SK-N-SH (cell line): ENCODE results near the gene MAPK6. TPM values are rescaled to one million over a fixed set of nuclear protein-coding genes. Genes with fewer than 3 reads are reported as not detected.

Source experiments
- CTCF ChIA-PET: fragments of 300-600, 350-600 bp; formaldehyde crosslinking; extraction: SDS; loops from one replicate; lab custom pipeline; 2021; lab: Yijun Ruan, JAX
- POLR2A ChIA-PET: fragments of 350-600 bp; sonication (Branson Sonifier 250); formaldehyde crosslinking; extraction: SDS; loops from one replicate; lab custom pipeline; 2020; ENCODE audit warnings: antibody characterized with exemption, inconsistent platforms; lab: Yijun Ruan, JAX
- DNase-seq: peaks from one replicate; pipeline ENCODE4 v3.0.0; 2012
- H2AFZ ChIP-seq: fragments of 200-600 bp; sonication (generic); 2 replicates; pipeline ENCODE4 v1.8.1; 2016; ENCODE audit warnings: antibody characterized with exemption, mild to moderate bottlenecking, low read depth
- H3F3A ChIP-seq: fragments of 200-600 bp; sonication (generic); replicated peaks from 2 replicates; pipeline ENCODE3; 2016; ENCODE audit warnings: antibody characterized with exemption, mild to moderate bottlenecking; ENCODE audit not compliant: insufficient read depth
- H3K27ac ChIP-seq, 2 experiments: fragments of 200-500 bp in 1 of 2; fragments of 200-600 bp in 1 of 2; sonication (Bioruptor generic) in 1 of 2; sonication (generic), shearing (Covaris generic) in 1 of 2; 2 replicates each; pipeline versions ENCODE4 v1.5.1 to v1.6.1; 2014 to 2016; ENCODE audit warnings: low read depth in 2 of 2, inconsistent platforms in 1 of 2, low read length in 1 of 2, mild to moderate bottlenecking in 1 of 2, mixed read lengths in 1 of 2
- H3K27me3 ChIP-seq: fragments of 200-600 bp; sonication (generic), shearing (Covaris generic); 2 replicates; pipeline ENCODE4 v1.6.1; 2016; ENCODE audit warnings: mixed run types; ENCODE audit not compliant: insufficient read depth
- H3K36me3 ChIP-seq, 2 experiments: fragments of 200-500 bp in 1 of 2; fragments of 200-600 bp in 1 of 2; sonication (Bioruptor generic) in 1 of 2; sonication (generic) in 1 of 2; replicated peaks in 1 of 2; 2 replicates each; pipeline versions ENCODE3 to v1.5.1; 2014 to 2016; ENCODE audit warnings: low read length in 1 of 2, mild to moderate bottlenecking in 1 of 2; ENCODE audit not compliant: insufficient read depth in 2 of 2, control insufficient read depth in 1 of 2
- H3K4me1 ChIP-seq, 2 experiments: fragments of 200-500 bp in 1 of 2; fragments of 200-600 bp in 1 of 2; sonication (Bioruptor generic) in 1 of 2; sonication (generic), shearing (Covaris generic) in 1 of 2; 2 replicates each; pipeline versions ENCODE4 v1.5.1 to v1.6.1; 2014 to 2016; ENCODE audit warnings: low read depth in 1 of 2, low read length in 1 of 2, mixed run types in 1 of 2; ENCODE audit not compliant: insufficient read depth in 2 of 2, control insufficient read depth in 1 of 2
- H3K4me2 ChIP-seq: fragments of 200-600 bp; sonication (generic), shearing (Covaris generic); 2 replicates; pipeline ENCODE4 v1.6.1; 2017; ENCODE audit warnings: mixed run types
- H3K4me3 ChIP-seq, 2 experiments: fragments of 200-500 bp in 1 of 2; fragments of 200-600 bp in 1 of 2; sonication (Bioruptor generic) in 1 of 2; sonication (generic), shearing (Covaris generic) in 1 of 2; 2 replicates each; pipeline versions ENCODE4 v1.5.1 to v1.8.1; 2014 to 2016; ENCODE audit warnings: low read depth in 2 of 2, inconsistent platforms in 1 of 2, low read length in 1 of 2, mild to moderate bottlenecking in 1 of 2, mixed read lengths in 1 of 2, moderate library complexity in 1 of 2
- H3K79me2 ChIP-seq: fragments of 200-600 bp; sonication (generic); 2 replicates; pipeline ENCODE4 v1.8.1; 2017; ENCODE audit warnings: mild to moderate bottlenecking; ENCODE audit not compliant: insufficient read depth
- H3K9ac ChIP-seq: fragments of 200-600 bp; sonication (generic); 2 replicates; pipeline ENCODE4 v1.6.1; 2017; ENCODE audit warnings: mixed run types
- H3K9me2 ChIP-seq: fragments of 200-600 bp; sonication (generic); 2 replicates; pipeline ENCODE4 v1.6.1; 2017; ENCODE audit warnings: mixed run types
- H3K9me3 ChIP-seq: fragments of 200-600 bp; sonication (generic); 2 replicates; pipeline ENCODE4 v1.6.1; 2017; ENCODE audit warnings: mixed run types, mild to moderate bottlenecking, moderate library complexity
- H4K20me1 ChIP-seq: fragments of 200-600 bp; sonication (generic); 2 replicates; pipeline ENCODE4 v1.6.1; 2017; ENCODE audit warnings: mild to moderate bottlenecking, mixed run types; ENCODE audit not compliant: insufficient read depth
- EZH2phosphoT487 ChIP-seq: fragments of 200-600 bp; sonication (generic); IDR thresholded peaks from 2 replicates; pipeline ENCODE4 v1.6.1; 2017; ENCODE audit warnings: low read depth, mixed run types, mild to moderate bottlenecking, antibody characterized with exemption, moderate library complexity, borderline replicate concordance
- GABPA ChIP-seq: IDR thresholded peaks from 2 replicates; pipeline ENCODE4 v1.4.0; 2012; ENCODE audit warnings: low read depth, mild to moderate bottlenecking
- GATA2 ChIP-seq: sonication (generic); formaldehyde crosslinking; IDR thresholded peaks from 2 replicates; pipeline ENCODE4 v1.5.0; 2020; ENCODE audit warnings: mild to moderate bottlenecking, missing genetic modification reagents
- IRF3 ChIP-seq: fragments of 150-350 bp; IDR thresholded peaks from 2 replicates; pipeline ENCODE4 v1.6.1; 2016; ENCODE audit warnings: mild to moderate bottlenecking, low read depth, low read length
- JUND ChIP-seq: IDR thresholded peaks from 2 replicates; pipeline ENCODE4 v1.4.0; 2012
- MXI1 ChIP-seq: IDR thresholded peaks from 2 replicates; pipeline ENCODE4 v1.6.1; 2012; ENCODE audit warnings: mild to moderate bottlenecking, low read depth, low read length, improper control_type of control experiment
- NRF1 ChIP-seq: IDR thresholded peaks from 2 replicates; pipeline ENCODE4 v1.6.1; 2012; ENCODE audit warnings: low read depth, mild to moderate bottlenecking, low read length
- RAD21 ChIP-seq: IDR thresholded peaks from 2 replicates; pipeline ENCODE4 v1.6.1; 2012; ENCODE audit warnings: mild to moderate bottlenecking, low read length
- REST ChIP-seq: IDR thresholded peaks from 2 replicates; pipeline ENCODE4 v1.6.1; 2012; ENCODE audit warnings: mild to moderate bottlenecking, low read depth, low read length, moderate library complexity
- TAF1 ChIP-seq: IDR thresholded peaks from 2 replicates; pipeline ENCODE4 v1.6.1; 2012; ENCODE audit warnings: low read depth, mild to moderate bottlenecking, low read length, moderate library complexity, borderline replicate concordance
- TCF12 ChIP-seq: IDR thresholded peaks from 2 replicates; pipeline ENCODE4 v1.4.0; 2012
- WGBS: methylation state at CpG from one replicate; pipeline ENCODE4 v1.1.6; 2017; ENCODE audit warnings: low lambda C conversion rate; 5-methylcytosine and 5-hydroxymethylcytosine counted together
- polyA plus RNA-seq, 3 experiments: library from polyadenylated mRNA; depleted of rRNA; stranded (reverse); fragments of >200 nt; gene quantifications; 2 replicates each; pipeline ENCODE4 v1.2.3, GENCODE V29; 2012

Gene MAPK6
- polyA plus RNA-seq, 1 of the 3 experiments (the other 2 are of a cell fraction) = 16.9 TPM

GRCh38 chr15:52018693-52019393 lies at the start of gene MAPK6 (continued):
- TF ChIP-seq REST (peak; percentile 57; the same call in 1 of the 2 replicates), JUND (no peak), RAD21 (no peak), NRF1 (peak; percentile 70), GATA2 (CRISPR knock-in tag) (no peak), MXI1 (peak; percentile 87), EZH2phosphoT487 (no peak), GABPA (no peak), TAF1 (peak; percentile 99)

GRCh38 chr15:51969728-51970127 lies 49.3 kb upstream of the MAPK6 start:
- H3K4me2 ChIP-seq = peak overlapping the region; percentile 74
- H3K9me3 ChIP-seq = peaks cover 9% of the 10 kb centered on the region; the same call in 1 of the 2 replicates
- peak overlapping the region in 1 of 2 experiments; percentile 95; a peak in 1 of 4 replicates for H3K4me3 ChIP-seq
- H3K36me3 ChIP-seq = peaks cover under 1 to 24% of the 10 kb centered on the region in 2 experiments
- peaks cover 11% of the 10 kb centered on the region; the same call in 1 of the 2 replicates for H4K20me1 ChIP-seq
- 72% methylated on average over 4 of the region's 4 CpGs for WGBS
- no peaks in the 10 kb centered on the region for H3K27me3 ChIP-seq
- CTCF ChIA-PET = interaction anchor here (0.6 to 1.0 kb wide), 2 partner anchors 24 to 48 kb away, joined by 3 read pairs; no protein-coding TSS in a partner anchor
- no peak overlapping the region for H2AFZ ChIP-seq
- peaks cover 25% of the 10 kb centered on the region for H3F3A ChIP-seq
- no peaks in the 10 kb centered on the region for H3K9me2 ChIP-seq
- TF ChIP-seq IRF3 (no peak), TCF12 (no peak)
- POLR2A ChIA-PET = no interaction called here
- peak overlapping the region in 1 of 2 experiments; percentile 94; a peak in 3 of 4 replicates for H3K27ac ChIP-seq
- DNase-seq = no peak
- H3K4me1 ChIP-seq = peaks cover 0 to 5% of the 10 kb centered on the region in 2 experiments; a peak in 2 of 4 replicates
- no peak overlapping the region; the same call in 1 of the 2 replicates for H3K9ac ChIP-seq
- peaks cover 81% of the 10 kb centered on the region for H3K79me2 ChIP-seq
